Pancreas (tissue), 10 donors: ENCODE data around the gene ZFAND6. TPM values are rescaled to one million over a fixed set of nuclear protein-coding genes. Genes with fewer than 3 reads are reported as not detected.

ENCODE experiments used
- ATAC-seq, 4 donors: fragments of 200-7000 bp; cut with Tn5 transposase; one replicate each; pipeline versions ENCODE4 v1.8.0 to v1.9.1; 2020; ENCODE audit warnings: mild to moderate bottlenecking in 4 of 4, moderate library complexity in 4 of 4
- DNase-seq, 6 donors: peaks; one replicate each; pipeline ENCODE4 v3.0.0-alpha.2; 2020
- FAIRE-seq: peaks from 2 replicates; lab custom pipeline; 2012; peaks lifted over from hg19 to GRCh38; lab: Jason Lieb, UNC
- H3K27ac ChIP-seq, 4 donors: fragments of 200-600 bp; sonication (generic); 1 replicate in 3 of 4; 2 replicates in 1 of 4; pipeline versions ENCODE4 v1.5.0 to v1.8.0; 2020
- H3K27me3 ChIP-seq, 4 donors: fragments of 200-600 bp; one replicate each; pipeline ENCODE4 v1.8.0; 2021
- H3K36me3 ChIP-seq, 3 donors: fragments of 200-600 bp; sonication (generic) in 1 of 3; one replicate each; pipeline versions ENCODE4 v1.5.0 to v1.8.0; 2020 to 2021
- H3K4me1 ChIP-seq, 3 donors: fragments of 200-600 bp; one replicate each; pipeline ENCODE4 v1.8.0; 2021
- H3K4me3 ChIP-seq, 4 donors: fragments of 200-600 bp; sonication (generic) in 2 of 4; one replicate each; pipeline versions ENCODE4 v1.5.0 to v1.8.0; 2020 to 2021
- H3K9me3 ChIP-seq, 4 donors: fragments of 200-600 bp; one replicate each; pipeline ENCODE4 v1.8.0; 2021
- CTCF ChIP-seq, 4 donors: fragments of 200-600 bp; sonication (generic) in 3 of 4; IDR thresholded peaks; one replicate each; pipeline versions ENCODE4 v1.5.0 to v1.8.0; 2021; ENCODE audit warnings: antibody characterized with exemption in 4 of 4
- WGBS, 2 donors: extraction: QIAGEN DNeasy Blood & Tissue Kit; methylation state at CpG; one replicate each; pipeline ENCODE4 v1.1.7; 2013; 5-methylcytosine and 5-hydroxymethylcytosine counted together
- intact Hi-C, 3 donors: fragments of 100-400 bp; cut with DNase I; formaldehyde crosslinking; loops; one replicate each; pipeline versions ENCODE4 v1.11.1 to v1.14.2; 2022
- polyA plus RNA-seq, 2 donors: library from polyadenylated mRNA; stranded (reverse); fragments of 200-250 nt; gene quantifications; one replicate each; pipeline ENCODE4 v1.2.3, GENCODE V29; 2013
- total RNA-seq, 6 donors: library from RNA; stranded (reverse); fragmentation: NEBNext Ultra II Directional in 4 of 6; extraction: Animal tissue kit (Norgen Biotek cat#: 25700) in 4 of 6; gene quantifications; one replicate each; pipeline versions ENCODE4 v1.2.1 to v1.2.4, GENCODE V29; 2021 to 2023
- donor health status: healthy with polysubstance abuse.
- donor health status: DM: no; HTN: no; CAD: no; lungs with moderate emphysema.
- donor health status: DM: no; HTN: no; CAD: no.
- donor health status: control.
- donor health status: control.
- donor health status: Bipolar disorder and iron deficiency.
- donor health status: DM: yes; HTN: yes; CAD: no.
- donor health status: DM: no; HTN: no; CAD: no.
- donor health status: DM: no; HTN: no; CAD: no.
- donor health status: DM: yes; HTN: yes; CAD: no.

The ZFAND6 gene
- total and polyA plus RNA-seq, 8 donors = 16.9 to 41.5 (median 19.1) TPM

GRCh38 chr15:80184554-80184953, 125.1 kb downstream of the ZFAND6 start:
- H3K4me3 ChIP-seq = no peak overlapping the region
- intact Hi-C loops = no loop called here
- TF ChIP-seq CTCF (IDR thresholded peaks at IDR 0.05) = no peak
- no peaks in the 10 kb centered on the region for H3K9me3 ChIP-seq
- DNase-seq = no peak
- peaks cover 0 to 10% (median 8%) of the 10 kb centered on the region in 3 donors for H3K36me3 ChIP-seq
- H3K27me3 ChIP-seq = no peaks in the 10 kb centered on the region
- H3K27ac ChIP-seq = no peak overlapping the region
- 89 to 94% methylated on average over 7 of the region's 7 CpGs for WGBS, 2 donors
- ATAC-seq = no peak
- FAIRE-seq = no peak
- no peaks in the 10 kb centered on the region for H3K4me1 ChIP-seq

GRCh38 chr15:80185152-80185551, 125.7 kb downstream of the ZFAND6 start:
- H3K27me3 ChIP-seq = no peaks in the 10 kb centered on the region
- peaks cover 0 to 10% (median 8%) of the 10 kb centered on the region in 3 donors for H3K36me3 ChIP-seq
- WGBS, 2 donors = 96 to 98% methylated on average over 2 of the region's 2 CpGs
- intact Hi-C loops = no loop called here
- DNase-seq = no peak
- no peaks in the 10 kb centered on the region for H3K9me3 ChIP-seq
- TF ChIP-seq CTCF (IDR thresholded peaks at IDR 0.05) = no peak
- H3K27ac ChIP-seq = no peak overlapping the region
- FAIRE-seq = no peak
- no peak overlapping the region for H3K4me3 ChIP-seq
- no peak for ATAC-seq
- H3K4me1 ChIP-seq = no peaks in the 10 kb centered on the region

- Histone ChIP-seq H3K4me3 (no peak overlapping the region), H3K27me3 (no peaks in the 10 kb centered on the region), H3K27ac (no peak overlapping the region), H3K4me1 (no peaks in the 10 kb centered on the region), H3K9me3 (no peaks in the 10 kb centered on the region), H3K36me3 (peaks cover 0 to 10% (median 8%) of the 10 kb centered on the region in 3 donors)
- no peak for ATAC-seq
- no peak for TF ChIP-seq CTCF (IDR thresholded peaks at IDR 0.05)
- no peak for FAIRE-seq
- whole genome bisulfite sequencing, 2 donors = 93 to 96% methylated on average over 7 of the region's 7 CpGs
- no peak for DNase-seq
- intact Hi-C loops = no loop called here
Measured at GRCh38 chr15:80186066-80186465, 126.6 kb downstream of the ZFAND6 start.

GRCh38 chr15:80186597-80186996, 127.1 kb downstream of the ZFAND6 start:
- Histone ChIP-seq H3K27me3 (no peaks in the 10 kb centered on the region), H3K9me3 (no peaks in the 10 kb centered on the region), H3K4me1 (no peaks in the 10 kb centered on the region), H3K36me3 (peaks cover 0 to 10% (median 8%) of the 10 kb centered on the region in 3 donors), H3K4me3 (no peak overlapping the region), H3K27ac (no peak overlapping the region)
- DNase-seq (no peak), FAIRE-seq (no peak), ATAC-seq (no peak)
- no peak for TF ChIP-seq CTCF (IDR thresholded peaks at IDR 0.05)
- intact Hi-C loops = no loop called here
- WGBS, 2 donors = 93 to 100% methylated on average over 1 of the region's 1 CpG

Other genes with a start within 250 kb of the ZFAND6 start
- gene MTHFS, start 162.7 kb upstream of the ZFAND6 start, total RNA-seq = 10 to 100 TPM; 19.8 to 40.4 (median 27.1) TPM
- 10 to 100 TPM; 49.1 to 53.1 TPM for gene MTHFS, start 162.7 kb upstream of the ZFAND6 start, polyA plus RNA-seq
- gene BCL2A1, start 88.5 kb upstream of the ZFAND6 start, total RNA-seq = 1 to 10 TPM in 4 of 6 donors, under 1 TPM in 1, not detected in 1; 0.20 to 5.2 (median 1.4) TPM
- under 1 TPM; 0.77 to 0.84 TPM for gene BCL2A1, start 88.5 kb upstream of the ZFAND6 start, polyA plus RNA-seq
- gene FAH, start 93.3 kb downstream of the ZFAND6 start, total RNA-seq = 10 to 100 TPM in 3 of 6 donors, 1 to 10 TPM in 3; 5.0 to 14.8 (median 8.7) TPM
- gene FAH, start 93.3 kb downstream of the ZFAND6 start, polyA plus RNA-seq = 10 to 100 TPM; 14.3 to 22.9 TPM
- under 1 TPM; 0.37 to 0.98 (median 0.61) TPM for gene CTXND1, start 192.5 kb downstream of the ZFAND6 start, total RNA-seq
- 1 to 10 TPM in 1 of 2 donors, under 1 TPM in 1; 0.42 to 1.4 TPM for gene CTXND1, start 192.5 kb downstream of the ZFAND6 start, polyA plus RNA-seq